ENCODE measurements around the gene INTS1. TPM values are rescaled to one million over a fixed set of nuclear protein-coding genes. Genes with fewer than 3 reads are reported as not detected.
A peak's percentile ranks its signal among the peaks of the same experiment; 100 is the strongest.

Gene INTS1
- total RNA-seq, 4 donors from 2014 or later: 45.9 to 70.6 (median 60.3) TPM

DNA sequence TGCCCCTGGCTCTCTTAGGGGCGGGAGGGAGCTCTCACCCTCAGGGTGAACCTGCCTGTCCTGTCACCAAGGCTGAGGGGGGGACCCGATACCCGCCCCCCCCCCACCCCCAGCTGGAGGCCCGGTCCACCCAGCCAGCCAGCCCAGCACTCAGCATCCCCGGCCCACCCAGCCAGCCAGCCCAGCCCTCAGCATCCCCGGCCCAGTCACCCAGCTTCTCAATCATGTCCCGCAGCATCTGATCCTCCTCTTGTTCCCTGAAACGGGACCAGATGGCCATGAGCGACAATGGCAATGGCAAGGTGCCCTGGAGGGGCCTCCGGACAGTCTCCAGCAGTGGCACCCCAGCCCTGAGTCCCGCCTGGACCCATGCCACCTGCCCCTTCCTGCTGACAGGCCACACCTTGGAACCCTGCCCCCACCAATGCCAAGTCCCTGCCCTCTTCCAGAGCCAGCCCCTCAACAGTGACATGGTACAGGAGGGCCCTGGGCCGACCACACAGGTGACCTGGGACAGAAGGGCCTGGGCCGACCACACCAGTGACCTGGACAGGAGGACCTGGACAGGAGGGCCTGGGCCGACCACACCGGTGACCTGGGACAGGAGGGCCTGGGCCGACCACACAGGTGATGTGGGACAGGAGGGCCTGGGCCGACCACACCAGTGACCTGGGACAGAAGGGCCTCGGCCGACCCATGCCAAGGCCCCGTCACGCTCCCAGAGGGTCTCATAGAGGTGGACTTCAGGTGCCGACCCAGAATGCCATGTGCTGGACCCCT lies 69.1 kb downstream of the INTS1 start:
- TF ChIP-seq, protein P1, sequence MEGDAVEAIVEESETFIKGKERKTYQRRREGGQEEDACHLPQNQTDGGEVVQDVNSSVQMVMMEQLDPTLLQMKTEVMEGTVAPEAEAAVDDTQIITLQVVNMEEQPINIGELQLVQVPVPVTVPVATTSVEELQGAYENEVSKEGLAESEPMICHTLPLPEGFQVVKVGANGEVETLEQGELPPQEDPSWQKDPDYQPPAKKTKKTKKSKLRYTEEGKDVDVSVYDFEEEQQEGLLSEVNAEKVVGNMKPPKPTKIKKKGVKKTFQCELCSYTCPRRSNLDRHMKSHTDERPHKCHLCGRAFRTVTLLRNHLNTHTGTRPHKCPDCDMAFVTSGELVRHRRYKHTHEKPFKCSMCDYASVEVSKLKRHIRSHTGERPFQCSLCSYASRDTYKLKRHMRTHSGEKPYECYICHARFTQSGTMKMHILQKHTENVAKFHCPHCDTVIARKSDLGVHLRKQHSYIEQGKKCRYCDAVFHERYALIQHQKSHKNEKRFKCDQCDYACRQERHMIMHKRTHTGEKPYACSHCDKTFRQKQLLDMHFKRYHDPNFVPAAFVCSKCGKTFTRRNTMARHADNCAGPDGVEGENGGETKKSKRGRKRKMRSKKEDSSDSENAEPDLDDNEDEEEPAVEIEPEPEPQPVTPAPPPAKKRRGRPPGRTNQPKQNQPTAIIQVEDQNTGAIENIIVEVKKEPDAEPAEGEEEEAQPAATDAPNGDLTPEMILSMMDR (IDR thresholded peaks at IDR 0.05): no peak
- no peak for TF ChIP-seq POLR2A (IDR thresholded peaks at IDR 0.05)
- no peak for DNase-seq (ENCODE audit: low spot score in 2 of 2)
- no peak overlapping the region for H3K4me3 ChIP-seq (ENCODE audit: low read depth, poor library complexity, severe bottlenecking)
- WGBS, 2 donors: 83 to 94% methylated on average over 9 to 18 of the region's 22 CpGs
- intact Hi-C loops (cut with DNase I; ENCODE audit: low total_unique reads): loop anchor here (5.0 kb wide), 1 partner anchor 37 kb away; no protein-coding TSS in a partner anchor

DNA sequence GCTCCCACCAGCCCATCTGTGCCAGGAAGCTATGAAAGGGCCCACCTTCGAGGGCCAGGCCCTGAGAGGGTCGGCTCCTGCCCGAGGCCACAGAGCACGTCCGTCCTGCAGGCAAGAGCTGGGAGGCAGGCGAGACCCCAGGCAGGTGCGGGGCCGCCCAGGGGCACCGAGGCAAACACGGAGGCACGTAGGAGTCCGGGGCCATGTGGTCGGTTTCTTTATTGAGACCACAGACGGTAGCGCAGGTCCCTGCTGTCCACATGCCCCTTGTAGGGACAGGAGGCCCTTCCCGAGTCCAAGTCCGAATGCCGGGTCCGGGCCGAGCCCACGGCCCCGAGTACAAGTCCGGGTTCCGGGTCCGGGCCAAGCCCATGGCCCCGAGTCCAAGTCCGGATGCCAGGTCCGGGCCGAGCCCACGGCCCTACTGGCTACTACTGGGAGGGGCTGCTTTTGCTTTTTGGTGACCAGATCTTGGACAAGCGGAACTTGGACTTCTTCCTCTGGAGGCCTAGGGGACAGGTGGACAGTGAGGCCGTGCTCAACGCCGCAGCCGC lies 69.9 kb downstream of the INTS1 start:
- DNase-seq (ENCODE audit: low spot score in 2 of 2): no peak
- intact Hi-C loops (cut with DNase I; ENCODE audit: low total_unique reads): loop anchor here (5.0 kb wide), 1 partner anchor 38 kb away; no protein-coding TSS in a partner anchor
- WGBS, 2 donors: 89 to 90% methylated on average over 27 to 35 of the region's 35 CpGs
- no peak overlapping the region for H3K4me3 ChIP-seq (ENCODE audit: low read depth, poor library complexity, severe bottlenecking)
- no peak for TF ChIP-seq POLR2A (IDR thresholded peaks at IDR 0.05)
- TF ChIP-seq, protein P1 (IDR thresholded peaks at IDR 0.05): no peak

DNA sequence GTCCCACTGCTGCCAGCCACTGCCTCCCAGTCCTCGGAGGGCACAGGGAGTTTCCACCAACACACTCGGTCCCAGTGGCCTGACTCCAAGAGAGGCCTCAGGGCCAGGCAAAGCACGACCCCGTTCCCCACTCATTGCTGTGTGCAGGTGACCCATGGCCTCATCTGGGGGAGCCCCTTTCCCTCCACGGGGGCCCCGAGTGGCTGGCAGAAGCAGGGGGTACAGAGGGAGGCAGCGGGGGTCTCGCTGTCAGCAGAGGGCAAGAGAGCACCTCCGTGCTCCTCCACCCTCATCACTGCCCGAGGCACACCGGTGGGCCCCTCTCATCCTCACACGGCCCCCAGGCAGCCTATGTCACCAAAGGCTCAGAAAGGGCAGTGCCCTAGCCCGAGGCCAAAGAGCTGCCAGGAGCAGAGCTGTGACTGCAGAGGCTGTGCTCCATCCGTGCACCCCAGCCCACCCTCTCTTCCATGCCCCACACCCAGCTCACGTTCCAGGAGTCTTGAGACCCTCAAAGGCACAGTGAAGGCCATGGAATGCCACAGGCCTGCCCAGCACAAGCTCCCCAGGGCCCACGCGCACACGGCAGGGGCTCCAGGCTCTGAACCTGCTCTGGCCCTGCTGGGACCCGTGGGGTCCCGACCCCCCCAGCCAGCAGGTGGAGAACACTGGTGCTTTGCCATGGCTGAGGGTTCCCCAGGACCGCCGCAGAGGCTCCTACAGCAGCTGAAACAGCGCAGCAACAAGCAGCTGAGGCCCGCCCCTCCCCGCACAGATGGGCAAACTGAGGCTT lies 70.9 kb downstream of the INTS1 start:
- DNase-seq (ENCODE audit: low spot score in 2 of 2): no peak
- no peak for TF ChIP-seq POLR2A (IDR thresholded peaks at IDR 0.05)
- TF ChIP-seq, protein P1 (IDR thresholded peaks at IDR 0.05): no peak
- intact Hi-C loops (cut with DNase I; ENCODE audit: low total_unique reads): loop anchor here (5.0 kb wide), 1 partner anchor 39 kb away; no protein-coding TSS in a partner anchor
- WGBS, 2 donors: 65 to 76% methylated on average over 15 to 21 of the region's 25 CpGs
- H3K4me3 ChIP-seq (ENCODE audit: low read depth, poor library complexity, severe bottlenecking): no peak overlapping the region

DNA sequence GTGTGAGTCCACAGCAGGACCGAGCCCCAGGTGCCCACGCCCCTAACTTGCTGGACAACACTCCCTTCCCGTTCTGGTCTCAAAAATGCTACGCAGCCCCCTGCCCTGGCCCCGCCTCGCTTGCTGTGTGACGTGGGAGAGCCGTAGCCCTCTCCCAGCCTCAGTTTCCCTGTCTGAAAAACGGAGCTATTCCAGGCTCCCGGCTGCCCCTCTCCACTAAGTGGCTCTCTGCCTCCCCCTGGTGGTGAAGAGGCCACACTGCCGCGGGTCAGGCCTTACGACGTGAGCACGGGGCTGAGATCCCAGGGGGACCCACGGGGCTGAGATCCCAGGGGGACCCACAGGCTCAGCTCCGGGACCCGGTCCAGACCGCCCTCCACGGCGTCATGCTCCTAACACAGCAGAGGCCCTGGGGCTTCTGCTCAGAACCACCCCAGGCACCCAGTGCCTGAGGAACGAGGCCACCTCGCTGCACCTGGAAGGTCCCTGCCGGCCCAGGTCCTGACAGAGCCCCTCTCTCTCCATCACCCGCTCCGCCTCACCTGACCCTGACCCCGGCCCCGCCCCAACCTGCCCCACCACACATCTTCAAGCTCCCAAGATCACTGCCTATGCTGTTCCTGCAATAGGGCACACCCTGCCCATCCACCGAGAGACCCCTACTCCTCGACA lies 71.6 kb downstream of the INTS1 start:
- DNase-seq (ENCODE audit: low spot score in 2 of 2): peak; percentile 49 to 94
- no peak for TF ChIP-seq POLR2A (IDR thresholded peaks at IDR 0.05)
- TF ChIP-seq, protein P1 (IDR thresholded peaks at IDR 0.05): peak in 1 of 3 donors; percentile 42
- WGBS, 2 donors: 16 to 26% methylated on average over 19 to 28 of the region's 30 CpGs
- H3K4me3 ChIP-seq (ENCODE audit: low read depth, poor library complexity, severe bottlenecking): no peak overlapping the region
- intact Hi-C loops (cut with DNase I; ENCODE audit: low total_unique reads): loop anchor here (5.0 kb wide), 1 partner anchor 40 kb away; no protein-coding TSS in a partner anchor

DNA sequence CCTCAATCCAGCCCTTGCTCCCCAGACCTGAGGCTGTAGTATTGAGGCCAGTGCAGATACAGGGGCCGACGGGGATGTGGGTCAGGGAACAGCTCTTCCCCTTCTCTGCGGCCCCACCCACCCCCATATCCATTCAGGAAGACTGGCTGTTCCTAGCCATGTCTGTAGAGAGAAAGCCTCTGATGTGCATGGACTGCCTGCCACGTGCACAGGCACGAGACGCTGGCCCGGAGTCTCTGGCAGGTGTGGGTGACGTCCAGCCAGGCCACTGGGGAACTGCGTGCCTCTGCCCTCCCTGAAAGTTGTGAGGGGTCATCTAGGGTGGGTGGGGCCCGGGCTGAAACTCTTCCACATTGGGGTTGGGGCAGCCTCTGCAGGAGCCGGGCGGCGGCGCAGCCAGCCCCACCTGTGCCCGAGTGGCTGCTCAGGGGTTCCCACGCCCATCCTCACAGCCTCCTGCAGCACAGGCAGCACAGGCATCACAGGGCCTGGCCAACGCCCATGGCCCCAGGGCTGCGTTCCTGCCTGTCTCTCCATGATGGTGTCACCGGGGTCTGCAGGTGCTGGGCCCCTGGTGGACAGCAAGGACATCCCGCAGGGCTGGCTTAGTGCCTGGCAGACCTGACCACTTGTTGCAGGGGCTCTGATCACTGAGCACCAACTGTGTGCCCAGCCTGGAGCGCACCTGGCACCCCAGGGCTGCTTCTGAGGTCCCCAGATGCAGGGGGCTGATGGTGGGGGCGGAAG lies 72.4 kb downstream of the INTS1 start:
- no peak for DNase-seq (ENCODE audit: low spot score in 2 of 2)
- intact Hi-C loops (cut with DNase I; ENCODE audit: low total_unique reads): loop anchor here (5.0 kb wide), 1 partner anchor 40 kb away; no protein-coding TSS in a partner anchor
- 19 to 35% methylated on average over 8 to 16 of the region's 22 CpGs for WGBS, 2 donors
- H3K4me3 ChIP-seq (ENCODE audit: low read depth, poor library complexity, severe bottlenecking): no peak overlapping the region
- TF ChIP-seq POLR2A (IDR thresholded peaks at IDR 0.05): no peak
- TF ChIP-seq, protein P1 (IDR thresholded peaks at IDR 0.05): no peak
